ES-I3 (cell line): ENCODE measurements around the gene LDLRAP1.

Source experiments
- H3K36me3 ChIP-seq: 2 replicates; pipeline ENCODE4 v1.6.1; 2013; ENCODE audit warnings: mild to moderate bottlenecking, low read length, control low read depth, moderate library complexity; ENCODE audit not compliant: insufficient read depth
- H3K4me1 ChIP-seq: 2 replicates; pipeline ENCODE4 v1.6.1; 2013; ENCODE audit warnings: mild to moderate bottlenecking, control low read depth, low read length; ENCODE audit not compliant: insufficient read depth
- H3K9ac ChIP-seq: 2 replicates; pipeline ENCODE4 v1.6.1; 2013; ENCODE audit warnings: low read depth, mild to moderate bottlenecking, low read length, moderate library complexity
- H3K9me3 ChIP-seq: 2 replicates; pipeline ENCODE4 v1.6.1; 2013; ENCODE audit warnings: mild to moderate bottlenecking, low read length, moderate library complexity; ENCODE audit not compliant: control insufficient read depth, insufficient read depth

The LDLRAP1 gene

GRCh38 chr1:25529518-25530185 lies 13.8 kb upstream of the LDLRAP1 start:
- Histone ChIP-seq H3K9me3 (no peaks in the 10 kb centered on the region; the same call in 1 of the 2 replicates), H3K9ac (no peak overlapping the region), H3K4me1 (no peaks in the 10 kb centered on the region; the same call in 1 of the 2 replicates), H3K36me3 (no peaks in the 10 kb centered on the region)

- no peaks in the 10 kb centered on the region for H3K9me3 ChIP-seq
- H3K36me3 ChIP-seq, result no peaks in the 10 kb centered on the region
- no peaks in the 10 kb centered on the region; the same call in 1 of the 2 replicates for H3K4me1 ChIP-seq
- no peak overlapping the region for H3K9ac ChIP-seq
Measured at GRCh38 chr1:25530186-25531081, 13.0 kb upstream of the LDLRAP1 start.

GRCh38 chr1:25531082-25531461 lies 12.3 kb upstream of the LDLRAP1 start:
- Histone ChIP-seq H3K9ac (no peak overlapping the region), H3K36me3 (no peaks in the 10 kb centered on the region), H3K4me1 (no peaks in the 10 kb centered on the region; the same call in 1 of the 2 replicates), H3K9me3 (no peaks in the 10 kb centered on the region)

- H3K9me3 ChIP-seq, result no peaks in the 10 kb centered on the region
- H3K36me3 ChIP-seq, result no peaks in the 10 kb centered on the region
Measured at GRCh38 chr1:25532970-25533369, 10.4 kb upstream of the LDLRAP1 start.

GRCh38 chr1:25533775-25534409 lies 9.5 kb upstream of the LDLRAP1 start:
- no peaks in the 10 kb centered on the region for H3K36me3 ChIP-seq
- no peak overlapping the region for H3K9ac ChIP-seq
- H3K9me3 ChIP-seq, result no peaks in the 10 kb centered on the region

More at GRCh38 chr1:25532970-25533369, 10.4 kb upstream of the LDLRAP1 start:
- H3K9ac ChIP-seq, result no peak overlapping the region
- peaks cover 7% of the 10 kb centered on the region; the same call in 1 of the 2 replicates for H3K4me1 ChIP-seq

GRCh38 chr1:25534410-25534788 lies 9.0 kb upstream of the LDLRAP1 start:
- Histone ChIP-seq H3K36me3 (no peaks in the 10 kb centered on the region), H3K4me1 (peaks cover 11% of the 10 kb centered on the region; the same call in 1 of the 2 replicates)

More at GRCh38 chr1:25533775-25534409, 9.5 kb upstream of the LDLRAP1 start:
- H3K4me1 ChIP-seq, result peaks cover 11% of the 10 kb centered on the region; the same call in 1 of the 2 replicates

GRCh38 chr1:25536124-25536523 lies 7.3 kb upstream of the LDLRAP1 start:
- Histone ChIP-seq H3K36me3 (no peaks in the 10 kb centered on the region), H3K9me3 (no peaks in the 10 kb centered on the region), H3K9ac (no peak overlapping the region), H3K4me1 (peaks cover 11% of the 10 kb centered on the region; the same call in 1 of the 2 replicates)

More at GRCh38 chr1:25534410-25534788, 9.0 kb upstream of the LDLRAP1 start:
- Histone ChIP-seq H3K9ac (no peak overlapping the region), H3K9me3 (no peaks in the 10 kb centered on the region)

GRCh38 chr1:25537153-25537831 lies 6.1 kb upstream of the LDLRAP1 start:
- Histone ChIP-seq H3K9ac (no peak overlapping the region), H3K36me3 (no peaks in the 10 kb centered on the region), H3K4me1 (peaks cover 16% of the 10 kb centered on the region; the same call in 1 of the 2 replicates), H3K9me3 (no peaks in the 10 kb centered on the region)

GRCh38 chr1:25538191-25538767 lies 5.1 kb upstream of the LDLRAP1 start:
- Histone ChIP-seq H3K36me3 (no peaks in the 10 kb centered on the region), H3K4me1 (peaks cover 16% of the 10 kb centered on the region; the same call in 1 of the 2 replicates), H3K9me3 (no peaks in the 10 kb centered on the region), H3K9ac (no peak overlapping the region)

- peaks cover 25% of the 10 kb centered on the region; the same call in 1 of the 2 replicates for H3K4me1 ChIP-seq
- H3K36me3 ChIP-seq, result no peaks in the 10 kb centered on the region
Measured at GRCh38 chr1:25540750-25541342, 2.6 kb upstream of the LDLRAP1 start.

GRCh38 chr1:25541425-25541824 lies 2.0 kb upstream of the LDLRAP1 start:
- Histone ChIP-seq H3K9ac (no peak overlapping the region), H3K9me3 (no peaks in the 10 kb centered on the region), H3K4me1 (peaks cover 25% of the 10 kb centered on the region; the same call in 1 of the 2 replicates), H3K36me3 (no peaks in the 10 kb centered on the region)

More at GRCh38 chr1:25540750-25541342, 2.6 kb upstream of the LDLRAP1 start:
- no peak overlapping the region for H3K9ac ChIP-seq
- H3K9me3 ChIP-seq, result no peaks in the 10 kb centered on the region

- peaks cover 21% of the 10 kb centered on the region; the same call in 1 of the 2 replicates for H3K4me1 ChIP-seq
- no peaks in the 10 kb centered on the region for H3K9me3 ChIP-seq
- H3K36me3 ChIP-seq, result no peaks in the 10 kb centered on the region
- H3K9ac ChIP-seq, result no peak overlapping the region
Measured at GRCh38 chr1:25541889-25542658, 1.3 kb upstream of the LDLRAP1 start.
